Middle frontal gyrus (tissue), 1 donor: Measurements from ENCODE around the gene GREB1.

ENCODE experiments used
- DNase-seq: peaks from one replicate; pipeline ENCODE4 v3.0.0-alpha.2; 2015; ENCODE audit warnings: low spot score; ENCODE audit errors: extremely low spot score

Gene GREB1

DNA sequence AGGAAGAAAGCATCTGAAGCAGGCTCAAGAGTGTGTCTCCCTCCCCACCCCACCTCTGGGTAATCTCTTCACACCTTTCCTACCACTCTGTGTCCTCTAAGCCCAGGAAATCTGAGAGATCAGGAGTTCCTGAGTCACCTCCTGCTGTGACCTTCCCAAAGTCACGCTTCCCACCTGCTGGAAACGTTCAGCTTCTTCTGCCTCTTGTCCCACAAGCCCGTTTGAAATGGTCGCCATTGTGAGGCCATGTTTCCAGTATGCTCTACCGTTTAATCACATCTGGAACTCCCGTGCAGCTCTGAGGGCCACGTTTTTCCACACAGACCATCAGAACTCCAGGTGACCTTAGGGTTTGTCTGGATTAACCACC, 25.9 kb downstream of the GREB1 start:
- DNase-seq = no peak

DNA sequence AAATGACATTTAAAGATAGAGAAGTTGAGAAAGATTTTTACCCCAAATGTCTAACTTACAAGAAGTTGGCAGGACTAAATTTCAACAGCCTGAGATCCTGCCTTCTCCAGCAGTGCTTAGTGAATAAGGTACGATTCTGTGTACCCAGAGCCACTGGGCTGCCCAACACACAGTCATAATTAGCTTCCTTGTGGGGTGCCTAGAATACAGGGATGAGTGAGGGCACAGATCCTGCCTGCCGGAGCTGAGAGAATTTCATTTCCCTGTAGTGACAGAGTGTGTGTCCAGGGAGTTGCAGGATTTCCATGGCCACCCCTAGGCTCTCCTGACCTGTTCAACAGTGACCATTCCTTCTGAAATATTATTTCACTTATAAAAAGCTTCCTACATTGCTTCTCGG, 27.0 kb downstream of the GREB1 start:
- DNase-seq = no peak

DNA sequence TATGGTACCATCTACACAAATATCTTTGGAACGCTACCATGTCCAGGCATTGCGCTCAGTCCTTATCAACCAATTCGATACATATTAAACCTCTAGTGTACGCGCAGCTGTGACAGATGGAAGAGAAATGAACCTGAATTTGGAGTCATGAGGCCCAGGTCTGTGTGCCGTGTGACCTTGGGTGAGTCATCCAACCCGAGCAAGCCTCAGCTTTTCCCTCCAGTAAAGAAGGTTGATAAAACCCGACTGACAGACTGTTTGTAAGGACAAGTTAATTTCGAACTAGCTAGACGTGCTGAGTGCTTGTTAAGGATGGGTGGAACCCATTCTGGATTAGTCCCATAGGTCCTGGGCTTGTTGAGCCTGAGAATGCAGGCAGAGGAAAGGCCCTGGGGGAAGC, 28.2 kb downstream of the GREB1 start:
- no peak for DNase-seq

DNA sequence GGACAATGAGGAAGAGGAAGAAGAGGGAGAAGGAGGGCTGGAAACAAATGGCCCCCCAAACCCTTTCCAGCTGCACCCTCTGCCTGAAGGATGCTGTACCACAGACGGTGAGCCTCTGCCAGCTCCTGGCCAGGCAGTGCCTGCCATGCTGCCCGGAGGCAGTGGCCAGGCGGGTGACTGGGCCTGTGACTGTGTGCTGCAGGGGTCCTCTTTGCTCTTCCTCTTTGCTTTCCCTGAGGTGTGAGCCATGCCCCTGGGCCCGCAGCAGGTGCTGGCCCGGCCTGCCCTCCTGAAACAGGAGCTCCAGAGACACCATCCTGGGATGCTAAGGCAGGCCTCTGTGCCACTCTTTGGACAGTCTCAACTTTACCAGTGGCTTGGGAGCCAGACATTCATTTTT, 28.6 kb downstream of the GREB1 start:
- DNase-seq = no peak

DNA sequence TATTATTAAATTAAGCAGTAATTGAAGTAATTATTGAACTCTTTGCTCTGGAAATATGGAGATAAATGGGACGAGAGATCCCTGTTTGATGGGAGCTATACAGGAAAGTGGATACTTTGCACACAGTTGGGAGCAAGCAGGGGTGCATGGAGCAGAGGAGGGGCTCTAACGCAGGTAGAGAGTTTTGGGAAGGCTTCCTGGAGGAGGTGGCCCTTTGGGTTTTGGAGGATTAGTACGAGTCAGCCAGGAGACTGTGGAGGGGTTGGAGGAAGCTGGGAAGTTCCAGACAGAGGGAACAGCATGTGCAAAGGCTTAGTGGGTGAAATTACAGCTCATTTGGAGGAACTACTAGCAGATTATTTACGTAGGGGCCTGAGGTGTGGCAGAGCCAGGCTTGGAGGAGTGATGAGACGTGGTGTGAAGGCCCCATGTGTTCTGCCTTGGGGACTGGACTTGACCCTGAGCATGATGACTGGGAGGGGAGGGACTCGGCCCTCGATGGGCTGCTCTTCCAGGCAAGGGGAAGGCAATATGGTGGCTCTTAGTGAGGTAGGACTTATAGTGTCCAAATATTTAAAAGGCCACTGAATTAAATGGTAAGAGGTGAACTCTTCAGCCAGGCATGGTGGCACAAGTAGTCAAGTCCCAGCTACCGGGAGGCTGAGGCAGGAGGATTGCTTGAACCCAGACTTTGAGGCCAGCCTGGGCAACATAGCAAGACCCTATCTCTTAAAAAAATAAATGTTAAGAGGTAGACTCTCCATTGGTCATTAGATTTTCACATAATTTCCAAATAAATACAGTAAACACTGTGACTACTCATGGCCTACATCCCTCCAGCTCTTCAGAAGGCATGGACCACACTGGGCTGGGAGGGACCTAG, 30.2 kb downstream of the GREB1 start:
- no peak for DNase-seq

DNA sequence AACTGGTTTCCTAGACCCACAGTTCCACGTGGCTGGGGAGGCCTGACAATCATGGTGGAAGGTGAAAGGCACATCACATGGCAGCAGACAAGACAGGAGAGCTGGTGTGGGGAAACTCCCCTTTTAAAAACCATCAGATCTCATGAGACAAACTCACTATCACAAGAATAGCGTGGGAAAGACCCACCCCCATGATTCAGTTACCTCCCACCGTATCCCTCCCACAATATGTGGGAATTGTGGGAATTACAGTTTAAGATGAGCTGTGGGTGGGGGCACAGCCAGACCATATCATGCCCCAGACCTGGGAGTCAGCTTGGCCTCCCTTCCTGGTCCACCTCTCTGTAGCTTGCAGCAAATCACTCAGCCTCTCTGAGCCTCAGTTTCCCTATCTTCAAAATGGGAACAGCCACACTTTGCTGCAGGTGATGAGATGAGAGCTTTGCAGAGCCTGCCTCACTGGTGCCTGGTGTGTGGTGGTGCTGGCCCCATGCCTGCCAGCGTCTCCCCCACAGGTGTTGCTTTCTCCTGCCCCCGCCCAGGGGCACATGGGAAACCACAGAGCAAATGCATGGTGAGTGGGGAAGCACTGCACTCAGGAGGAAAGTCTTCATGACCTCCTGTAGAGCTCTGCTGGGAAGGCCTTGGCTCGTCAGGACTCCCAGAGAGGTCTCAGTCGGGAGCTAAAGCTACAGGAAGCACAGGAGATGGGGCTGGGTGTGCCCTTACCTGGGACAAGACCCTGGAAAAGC, 31.1 kb downstream of the GREB1 start:
- no peak for DNase-seq

DNA sequence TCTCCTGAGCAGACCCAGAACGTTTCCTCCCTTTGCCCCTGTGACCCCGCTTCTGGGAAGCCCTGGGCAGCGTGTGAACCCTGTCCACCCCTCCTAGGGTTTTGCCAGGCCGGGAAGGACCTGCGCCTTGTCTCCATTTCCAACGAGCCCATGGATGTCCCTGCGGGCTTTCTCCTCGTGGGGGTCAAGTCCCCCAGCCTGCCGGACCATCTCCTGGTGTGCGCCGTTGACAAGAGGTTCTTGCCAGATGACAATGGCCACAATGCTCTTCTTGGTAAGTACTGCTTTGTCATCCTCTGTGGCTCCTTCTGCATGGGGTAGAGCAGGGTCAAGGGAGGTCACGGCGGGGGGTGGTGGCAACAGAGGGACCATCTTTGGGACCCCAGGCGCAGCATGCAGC, 32.5 kb downstream of the GREB1 start:
- no peak for DNase-seq

DNA sequence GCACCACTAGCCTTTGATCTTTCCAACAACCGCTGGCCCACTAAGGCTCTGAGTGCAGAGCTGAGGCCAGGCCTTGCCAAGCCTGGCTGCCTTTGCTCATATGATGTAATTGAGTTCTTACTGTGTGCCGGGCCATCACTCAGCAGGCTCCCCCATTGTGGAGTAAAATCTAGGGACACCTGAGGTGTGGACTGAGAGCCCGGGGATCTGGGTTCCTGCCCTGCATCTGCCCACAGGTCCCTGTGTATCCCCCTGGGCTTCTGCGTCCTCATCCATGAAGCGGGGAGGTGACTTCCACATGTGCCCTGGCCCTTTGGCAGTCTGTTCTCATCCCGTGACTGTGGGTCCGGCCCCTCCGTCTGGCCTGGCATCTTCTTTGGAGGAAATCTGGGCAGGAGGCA, 33.8 kb downstream of the GREB1 start:
- no peak for DNase-seq

DNA sequence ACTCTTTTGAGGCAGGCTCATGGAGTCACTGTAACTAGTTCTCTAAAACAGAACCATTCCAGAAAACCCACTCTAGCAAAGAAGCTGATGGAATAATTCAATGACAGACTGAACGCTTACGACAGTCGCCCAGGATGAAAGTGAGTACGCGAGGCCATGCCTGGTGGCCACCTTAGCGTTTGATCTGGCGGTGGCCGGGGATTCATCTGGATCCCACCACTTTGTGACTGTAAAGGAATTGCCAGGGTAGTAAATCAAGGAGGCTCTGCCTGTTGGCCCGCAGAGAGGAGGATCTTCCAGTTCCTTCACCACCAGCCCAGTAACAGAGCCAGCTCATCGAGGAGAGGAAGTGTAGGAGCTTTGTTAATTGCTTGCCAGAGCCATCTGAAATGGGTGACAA, 34.6 kb downstream of the GREB1 start:
- DNase-seq = no peak

DNA sequence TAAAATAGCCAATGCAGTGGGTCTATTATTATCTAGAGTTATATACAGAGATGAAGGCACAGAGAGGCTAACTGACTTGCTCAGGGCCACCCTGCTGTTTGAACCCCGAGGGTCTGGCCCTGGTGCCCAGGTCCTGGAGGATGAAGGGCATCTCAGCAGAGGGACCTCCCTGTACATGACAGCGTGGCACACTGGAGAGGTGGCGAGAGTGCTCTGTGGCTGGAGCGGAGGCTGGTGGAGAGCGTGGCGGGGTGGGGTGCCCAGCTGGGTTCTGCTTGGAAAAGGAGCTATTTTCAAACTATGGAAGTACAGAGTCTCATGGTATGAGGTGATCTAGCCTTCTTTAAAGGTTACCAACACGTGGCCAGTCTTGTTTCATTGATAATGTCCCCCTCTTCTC, 35.8 kb downstream of the GREB1 start:
- no peak for DNase-seq

DNA sequence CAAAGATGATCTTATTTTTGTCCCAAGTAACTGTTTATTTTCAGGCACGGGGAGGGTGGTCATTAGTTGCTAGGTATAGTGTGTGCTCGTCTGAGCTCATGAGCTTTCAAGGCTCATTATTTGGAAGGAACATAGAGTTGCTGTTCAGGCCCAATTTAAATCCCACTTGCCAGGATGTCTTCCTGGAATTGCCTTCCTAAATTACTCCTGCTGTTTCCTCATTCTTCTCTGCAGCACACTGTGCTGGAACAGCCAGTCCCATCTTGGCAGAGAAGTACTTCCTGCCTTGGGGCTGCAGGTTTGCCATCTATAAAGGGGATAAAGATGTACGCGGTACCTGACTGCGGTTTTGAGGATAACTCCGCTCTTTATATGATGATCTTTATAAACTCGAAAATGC, 37.3 kb downstream of the GREB1 start:
- peak; percentile 15 for DNase-seq

DNA sequence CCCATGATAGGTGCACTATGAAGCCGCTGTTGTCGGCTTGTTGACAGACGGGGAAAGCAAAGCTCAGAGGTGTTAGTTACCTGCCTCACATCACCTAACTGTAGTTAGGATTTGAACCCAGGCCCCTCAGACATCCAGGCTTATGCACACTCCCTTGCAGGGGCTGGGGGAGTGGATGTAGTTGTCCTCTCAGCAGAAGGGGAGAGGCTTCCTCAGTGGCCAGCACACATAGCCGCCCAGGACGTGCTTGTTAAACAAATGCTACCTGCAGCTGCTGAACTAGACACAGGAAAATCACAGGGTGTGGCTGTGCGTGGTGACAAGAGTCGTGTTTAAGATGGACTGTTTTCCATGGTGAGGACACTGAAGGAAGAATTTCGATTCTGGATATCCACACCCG, 39.2 kb downstream of the GREB1 start:
- no peak for DNase-seq

DNA sequence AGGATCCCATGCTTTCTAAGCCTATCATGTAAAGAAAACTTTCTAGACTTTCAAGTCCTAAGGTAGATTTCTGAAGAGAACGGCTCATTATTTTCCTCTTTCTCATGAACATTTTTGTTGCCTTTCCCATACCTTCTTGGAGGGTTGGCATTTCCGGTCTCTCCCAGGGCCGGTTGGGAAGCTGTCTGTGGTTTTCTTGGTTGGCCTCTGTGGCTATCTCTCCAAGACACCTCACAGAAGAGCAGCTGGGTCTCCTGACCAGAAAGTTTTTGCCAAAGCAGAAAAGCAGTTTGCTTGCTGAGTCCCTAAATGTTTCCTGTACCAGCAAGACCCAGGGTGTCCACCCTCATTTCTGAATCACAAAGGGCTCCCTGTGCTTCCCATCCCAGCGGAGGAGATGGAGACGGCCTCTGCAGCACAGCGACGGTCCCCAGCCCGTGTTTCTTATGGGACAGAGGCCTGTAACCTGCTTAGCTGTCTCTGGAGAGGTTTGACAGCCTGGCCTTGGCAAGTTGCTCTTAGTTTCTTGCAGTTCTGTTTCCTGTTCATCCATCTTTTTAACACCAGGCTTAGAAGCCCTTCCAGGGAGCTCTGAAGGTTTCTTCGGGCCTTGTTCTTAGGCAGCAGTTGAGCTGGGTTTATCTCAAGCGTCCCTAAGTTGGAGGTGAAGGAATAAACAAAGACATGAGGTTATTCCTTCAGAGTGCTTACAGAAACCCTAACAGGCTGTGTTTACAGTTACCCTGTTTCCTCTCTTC, 39.8 kb downstream of the GREB1 start:
- no peak for DNase-seq

DNA sequence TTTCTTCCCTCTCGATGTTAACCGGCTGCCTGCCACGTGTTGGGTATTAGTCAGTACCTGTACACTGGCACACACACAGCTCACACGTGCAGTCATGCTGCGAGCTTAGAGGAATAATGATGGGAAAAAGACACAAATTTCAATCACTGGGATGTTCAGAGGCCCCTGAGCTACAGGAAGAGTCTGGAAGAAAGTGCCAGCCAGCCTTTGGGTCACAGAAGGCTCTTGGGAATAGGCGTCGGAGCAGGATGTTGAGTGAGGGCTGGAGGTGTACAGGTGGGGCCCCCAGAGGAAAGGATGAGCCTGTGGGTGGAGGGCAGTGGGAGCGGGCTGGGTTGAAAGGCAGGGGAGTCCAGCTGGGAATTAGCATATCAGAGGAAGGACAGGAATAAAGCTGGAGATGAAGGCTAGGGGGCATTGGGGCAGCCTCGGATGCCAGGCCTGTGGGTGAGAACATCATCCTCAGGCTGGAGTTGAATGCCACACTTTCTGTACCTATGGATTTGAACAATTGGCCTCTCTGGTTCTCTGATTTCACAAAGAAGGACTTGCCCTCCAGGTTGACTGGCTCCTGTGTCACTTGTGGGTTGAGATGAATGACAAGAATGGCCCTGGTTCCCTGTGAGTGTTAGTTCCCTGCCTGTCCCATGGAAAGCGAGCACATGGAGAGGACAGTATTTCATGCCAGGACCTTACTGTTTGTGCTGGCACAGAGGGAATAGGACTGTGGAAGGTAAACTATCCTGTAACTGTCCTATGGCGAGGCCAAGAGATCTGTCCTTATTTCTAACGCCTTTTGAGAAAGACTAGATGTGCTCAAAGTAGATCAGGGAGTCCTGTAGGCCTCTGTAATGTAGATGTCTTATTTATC, 40.6 kb downstream of the GREB1 start:
- no peak for DNase-seq

DNA sequence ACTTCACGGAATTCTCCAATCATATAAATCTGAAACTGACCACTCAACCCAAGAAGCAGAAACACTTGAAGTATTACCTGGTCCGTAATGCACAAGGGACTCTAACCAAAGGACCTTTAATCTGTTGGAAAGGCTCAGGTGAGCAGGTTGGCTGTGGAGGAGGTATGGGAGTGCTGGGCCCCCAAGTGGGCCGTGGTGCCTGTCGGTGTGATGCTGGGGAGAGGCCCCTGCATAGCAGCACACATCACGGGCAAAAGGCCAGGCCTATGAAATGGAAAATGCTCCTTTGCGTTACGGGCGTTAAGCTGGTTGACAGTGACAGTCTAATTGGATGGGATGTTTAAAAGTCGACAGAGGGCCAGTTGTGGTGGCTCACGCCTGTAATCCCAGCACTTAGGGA, 42.6 kb downstream of the GREB1 start:
- no peak for DNase-seq

DNA sequence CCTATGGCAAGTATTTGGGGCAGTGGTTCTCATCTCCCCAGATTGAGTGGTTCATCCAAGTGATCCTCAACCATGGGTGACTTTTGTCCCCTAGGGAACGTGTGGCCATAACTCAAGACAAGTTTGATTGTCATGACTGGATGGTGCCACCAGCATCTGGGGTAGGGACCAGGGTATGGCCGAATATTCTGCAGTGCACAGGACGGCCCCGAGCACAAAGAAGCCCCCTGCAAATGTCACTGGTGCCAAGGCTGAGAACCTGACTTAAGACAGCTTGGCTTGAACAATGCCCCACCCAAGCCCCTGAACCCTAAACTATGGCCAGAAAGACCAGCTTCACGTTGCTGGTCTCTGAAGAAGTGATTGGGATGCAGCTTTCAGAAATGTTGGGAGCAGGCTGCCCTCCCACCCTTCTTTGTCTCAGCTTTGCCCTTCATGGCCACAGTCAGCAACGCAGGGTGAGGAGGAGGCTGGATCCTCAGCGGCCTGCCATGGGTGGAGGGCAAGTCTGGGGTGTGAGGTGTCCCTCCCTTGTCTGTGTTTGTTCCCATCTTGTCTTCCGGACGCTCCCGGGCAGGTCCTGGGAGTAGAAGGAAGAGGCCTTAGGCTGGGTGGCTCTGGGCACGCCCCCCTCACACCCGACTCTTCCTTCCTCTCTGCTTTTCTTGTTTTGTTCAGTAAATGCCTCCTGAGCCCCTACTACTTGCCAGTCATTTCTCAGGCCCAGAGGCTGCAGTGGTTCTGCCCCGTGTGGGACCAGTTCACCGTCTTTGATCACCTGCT, 43.4 kb downstream of the GREB1 start:
- no peak for DNase-seq

DNA sequence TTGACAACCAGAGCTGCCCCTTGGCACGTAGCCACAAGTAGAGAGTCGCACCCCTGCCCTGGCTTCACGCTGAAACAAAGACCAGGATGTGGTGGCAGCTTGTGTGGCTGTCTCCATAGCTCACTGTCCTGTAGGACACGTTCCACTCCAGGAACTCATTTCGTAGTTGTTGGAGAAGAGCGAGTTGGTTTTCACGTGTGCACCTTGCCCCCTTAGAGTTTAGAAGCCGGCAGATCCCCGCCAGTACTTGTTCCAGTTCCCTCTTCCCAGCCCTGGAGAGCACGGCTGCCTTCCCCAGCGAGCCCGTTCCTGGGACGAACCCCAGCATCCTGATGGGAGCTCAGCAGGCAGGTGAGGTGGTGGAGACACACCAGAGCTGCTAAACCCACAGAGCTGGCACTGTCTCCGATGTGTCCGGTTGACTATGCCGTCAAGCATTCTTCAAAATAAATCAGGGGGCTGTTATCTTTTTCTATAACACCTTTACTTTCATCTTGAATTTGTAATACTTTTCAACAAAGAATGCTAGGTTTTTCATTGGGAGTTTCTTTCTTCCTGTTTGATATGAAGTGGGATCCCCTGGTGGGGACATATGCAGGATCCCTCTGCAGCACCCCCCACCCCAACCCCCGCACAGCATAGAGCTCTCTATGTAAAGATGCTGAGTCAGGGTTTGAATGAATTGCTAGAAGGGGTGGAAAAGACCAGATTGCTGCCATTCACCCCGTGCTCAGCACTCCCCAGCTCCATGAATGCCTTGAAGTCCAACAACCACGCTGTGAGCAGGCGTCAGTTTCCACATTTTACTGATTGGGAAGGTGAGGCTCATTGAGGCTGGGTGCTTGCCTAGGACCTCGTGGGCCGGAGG, 44.5 kb downstream of the GREB1 start:
- DNase-seq = no peak

DNA sequence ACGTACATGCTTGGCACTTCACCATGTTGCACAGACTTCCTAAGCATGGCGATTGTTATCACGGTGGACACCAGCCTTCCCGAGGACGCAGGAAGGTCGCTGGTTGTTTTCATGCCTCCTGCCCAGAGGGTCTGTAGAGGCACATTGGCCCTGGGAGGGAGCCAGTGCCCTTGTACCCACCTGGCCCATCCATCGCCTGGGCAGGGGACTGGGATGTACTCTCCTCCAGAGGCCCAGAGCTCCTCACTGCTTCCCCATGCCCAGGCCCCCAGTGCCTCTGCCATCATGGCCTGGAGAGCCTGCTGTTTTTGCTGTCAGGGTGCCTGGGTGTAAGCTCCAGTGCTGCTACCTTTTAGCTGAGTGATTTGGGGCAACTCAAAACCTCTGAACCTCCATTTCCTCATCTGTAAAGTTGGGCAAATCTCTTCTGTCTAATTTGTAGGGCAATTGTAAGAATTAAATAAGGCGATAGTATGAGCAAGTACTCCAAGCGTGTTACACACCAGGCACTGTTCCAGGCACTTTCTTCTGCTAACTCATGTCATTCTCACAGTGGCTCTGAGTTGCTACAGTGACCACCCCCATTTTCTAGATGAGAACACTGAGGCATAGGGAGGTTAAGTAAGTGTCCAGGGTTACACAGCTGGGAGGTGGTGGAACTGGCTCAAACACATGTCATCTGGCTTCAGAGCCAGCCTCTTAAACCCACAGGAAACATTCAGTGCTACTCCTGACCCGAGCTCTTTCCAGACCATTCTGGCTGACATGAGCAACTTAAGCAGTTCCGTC, 45.3 kb downstream of the GREB1 start:
- no peak for DNase-seq
